NCI-H2081 treated with DMSO at 0.1 percent for 48 hours (cell line): Measurements from ENCODE around the gene CTIF.

ENCODE experiments used
- DNase-seq: peaks from one replicate; lab custom pipeline; 2025; lab: John Stamatoyannopoulos, UW

Gene CTIF

DNA sequence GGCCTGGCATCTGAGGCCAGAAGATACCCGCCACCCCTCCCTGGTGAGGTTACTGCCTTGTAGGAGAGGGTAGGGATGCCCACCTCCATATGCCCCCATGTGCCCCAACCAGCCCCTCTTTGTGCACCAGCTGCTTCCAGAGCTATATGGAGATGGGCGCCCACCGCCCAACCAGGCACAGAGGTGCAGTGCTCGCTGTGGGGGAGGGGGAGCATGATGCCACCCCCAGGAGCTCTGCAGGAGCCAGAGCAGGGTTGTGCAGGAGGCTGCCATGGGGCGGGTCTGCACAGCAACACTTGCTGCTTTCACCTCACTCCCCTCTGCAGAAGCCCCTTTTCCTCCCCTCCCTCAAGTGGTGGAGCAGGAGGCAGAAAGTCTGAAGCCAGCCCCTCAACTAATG lies 237.3 kb downstream of the CTIF start:
- DNase-seq = no peak

DNA sequence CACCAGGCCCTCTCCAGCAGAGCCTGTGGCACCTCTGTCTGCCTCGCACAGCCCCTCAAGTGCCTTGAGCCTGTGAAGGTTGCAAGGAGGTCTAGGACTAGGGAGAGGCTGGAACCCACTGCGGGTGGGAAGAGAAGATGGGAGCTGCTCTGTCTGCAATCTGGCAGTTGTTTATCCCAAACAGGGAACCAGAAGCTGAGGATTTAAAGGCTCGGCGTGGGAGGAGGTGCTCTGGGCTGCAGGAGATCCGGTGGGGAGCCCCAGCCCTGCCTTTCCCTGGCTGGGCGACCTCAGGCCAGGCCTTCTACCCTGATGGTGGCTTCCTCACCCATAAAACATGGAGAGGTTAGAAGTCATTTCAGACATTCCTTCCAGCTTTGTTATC lies 237.8 kb downstream of the CTIF start:
- DNase-seq = no peak

DNA sequence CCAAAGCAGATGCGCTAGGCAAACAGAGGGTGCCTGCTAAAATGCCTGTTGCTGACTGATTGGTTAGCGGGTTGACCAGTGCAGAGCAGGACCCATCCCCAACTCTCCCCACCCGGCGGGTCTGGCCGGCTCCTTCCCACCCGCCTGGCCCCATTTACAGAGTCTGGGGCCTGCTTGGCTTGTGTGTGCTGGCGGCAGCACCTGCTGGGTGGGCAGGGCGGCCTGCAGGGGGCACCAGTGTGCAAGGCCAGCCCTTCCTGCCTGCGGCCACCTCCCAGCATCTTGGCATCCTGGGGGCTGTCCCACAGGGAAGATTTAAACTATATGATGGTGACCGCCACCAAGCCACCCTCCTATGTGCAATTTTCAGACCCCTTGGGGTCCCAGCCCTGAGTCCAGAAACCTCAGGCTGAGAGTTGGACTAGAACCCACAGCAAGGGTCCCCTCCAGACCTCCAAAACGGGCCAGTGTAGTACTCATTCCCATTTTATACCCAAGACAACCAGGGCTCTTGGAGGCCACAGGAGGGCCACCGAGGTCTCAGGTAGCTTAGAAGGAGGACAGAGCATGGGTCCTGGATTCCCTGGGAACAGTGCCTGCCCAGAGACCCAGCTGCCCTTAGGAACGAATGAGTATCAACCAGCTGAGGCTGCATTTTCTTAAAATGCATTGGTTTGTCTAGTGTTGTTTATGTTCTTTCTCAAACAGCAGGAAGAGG lies 238.4 kb downstream of the CTIF start:
- no peak for DNase-seq

DNA sequence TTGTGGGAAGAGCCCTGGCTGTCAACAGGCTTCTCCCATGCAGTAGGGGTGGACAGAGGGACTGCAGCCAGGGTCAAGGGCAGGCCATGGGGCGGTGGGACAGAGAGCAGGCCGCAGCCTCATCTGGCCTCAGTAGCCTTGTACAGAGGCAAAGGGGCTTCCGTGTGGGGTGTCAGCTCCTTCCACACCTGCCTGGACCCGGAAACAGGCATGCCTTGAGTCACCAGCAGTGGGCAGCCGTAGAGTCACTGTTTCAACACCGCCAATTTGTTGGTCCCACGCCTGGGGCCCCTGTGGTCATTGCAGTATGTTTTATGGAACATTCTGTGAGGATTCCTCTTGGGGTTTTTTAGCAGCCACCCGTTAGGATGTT lies 238.9 kb downstream of the CTIF start:
- no peak for DNase-seq

DNA sequence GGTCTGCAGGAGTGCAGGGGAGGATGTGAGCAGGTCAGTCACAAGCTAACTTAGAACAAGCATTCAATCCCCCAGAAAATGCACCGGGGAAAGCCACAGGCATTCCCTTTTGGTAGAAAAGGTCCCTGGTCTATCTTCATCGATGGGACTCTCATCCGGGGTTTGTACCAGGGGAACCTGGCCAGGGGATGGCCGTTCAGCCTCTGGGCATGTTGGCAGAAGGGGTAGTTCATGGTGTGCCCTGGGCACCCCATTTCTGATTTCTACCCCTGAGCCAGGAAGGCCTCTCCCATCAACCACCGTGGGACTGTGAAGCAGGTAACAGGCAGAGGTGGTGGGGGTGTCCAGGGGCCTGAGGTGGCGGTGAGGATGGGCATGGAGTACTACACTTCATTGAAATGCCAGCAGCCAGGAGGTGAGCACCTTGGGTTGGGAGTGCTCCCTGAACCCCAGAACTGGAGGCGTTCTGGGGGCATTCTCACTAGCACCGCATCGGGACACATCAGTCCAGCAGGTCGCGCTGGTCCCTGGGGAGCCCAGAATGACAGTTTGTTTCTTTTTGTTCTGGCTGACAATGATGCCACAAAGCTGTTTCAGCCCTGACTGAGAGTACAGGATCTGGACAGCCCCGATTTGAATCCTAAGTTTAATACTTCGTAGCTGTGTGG lies 239.6 kb downstream of the CTIF start:
- DNase-seq = no peak

DNA sequence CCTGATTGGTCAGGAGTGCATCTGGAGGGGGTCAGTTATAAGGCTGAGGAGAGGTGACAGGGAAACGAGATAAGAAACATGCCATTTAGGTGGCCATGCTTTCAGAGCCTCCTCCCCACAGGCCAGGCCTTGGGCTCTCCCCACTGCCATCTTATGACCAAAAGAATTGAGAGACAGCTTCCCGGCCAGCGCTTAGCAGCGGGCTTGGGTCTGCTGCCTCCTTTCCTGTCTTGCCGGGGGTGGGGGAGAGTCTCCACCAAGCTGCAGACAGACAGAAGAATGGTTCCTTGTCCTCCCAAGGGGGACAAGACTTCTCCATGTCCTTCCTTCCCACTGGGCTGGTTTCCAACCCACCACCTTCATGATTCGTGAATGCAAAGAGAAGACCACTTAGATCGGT lies 240.6 kb downstream of the CTIF start:
- DNase-seq = no peak

DNA sequence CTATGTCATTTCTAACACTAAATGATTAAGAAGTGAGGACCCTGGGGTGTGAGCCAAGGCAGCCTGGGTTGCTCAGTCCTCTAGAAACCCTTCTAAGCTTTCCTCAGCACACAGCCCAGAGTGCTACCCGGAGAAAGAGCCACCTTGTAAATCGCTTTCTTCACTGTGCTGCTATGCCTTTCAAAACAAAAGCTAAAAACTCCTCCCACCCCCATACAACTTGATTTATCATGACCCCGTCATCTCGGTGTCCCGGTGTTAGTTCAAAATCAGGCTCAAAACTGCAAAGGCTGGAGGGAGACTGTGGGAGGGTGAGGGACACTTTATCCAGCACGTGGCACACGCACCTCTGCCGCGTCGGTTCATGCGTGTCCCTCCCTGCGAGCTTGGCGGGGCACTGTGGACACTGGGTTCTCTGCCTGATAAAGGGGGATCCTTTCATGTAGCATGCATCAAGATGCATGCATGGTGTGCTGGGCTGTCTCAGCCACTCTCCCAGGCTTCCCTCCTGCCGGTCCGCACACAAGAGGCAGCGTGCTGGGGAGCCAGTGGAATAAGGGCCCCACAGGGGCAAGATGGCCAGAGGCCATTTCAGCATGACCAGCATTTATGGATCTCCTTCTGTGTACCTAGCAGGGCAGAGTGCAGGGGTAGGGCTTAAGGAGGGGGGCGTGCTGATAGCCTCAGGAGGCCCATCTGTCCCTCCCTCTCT lies 241.5 kb downstream of the CTIF start:
- DNase-seq = no peak

DNA sequence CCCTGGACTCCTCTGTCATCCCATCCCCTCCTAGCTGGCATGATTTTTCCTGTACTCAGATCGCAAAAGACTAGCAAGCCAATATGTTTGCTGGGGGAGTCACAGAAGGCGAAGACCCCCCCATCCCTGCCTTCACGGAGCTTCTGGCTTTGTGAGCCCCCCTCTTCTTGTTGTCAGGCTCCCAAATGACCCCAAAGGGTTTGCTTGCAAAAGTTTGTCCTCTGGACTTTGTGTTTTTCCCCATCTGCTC lies 242.0 kb downstream of the CTIF start:
- DNase-seq = no peak

DNA sequence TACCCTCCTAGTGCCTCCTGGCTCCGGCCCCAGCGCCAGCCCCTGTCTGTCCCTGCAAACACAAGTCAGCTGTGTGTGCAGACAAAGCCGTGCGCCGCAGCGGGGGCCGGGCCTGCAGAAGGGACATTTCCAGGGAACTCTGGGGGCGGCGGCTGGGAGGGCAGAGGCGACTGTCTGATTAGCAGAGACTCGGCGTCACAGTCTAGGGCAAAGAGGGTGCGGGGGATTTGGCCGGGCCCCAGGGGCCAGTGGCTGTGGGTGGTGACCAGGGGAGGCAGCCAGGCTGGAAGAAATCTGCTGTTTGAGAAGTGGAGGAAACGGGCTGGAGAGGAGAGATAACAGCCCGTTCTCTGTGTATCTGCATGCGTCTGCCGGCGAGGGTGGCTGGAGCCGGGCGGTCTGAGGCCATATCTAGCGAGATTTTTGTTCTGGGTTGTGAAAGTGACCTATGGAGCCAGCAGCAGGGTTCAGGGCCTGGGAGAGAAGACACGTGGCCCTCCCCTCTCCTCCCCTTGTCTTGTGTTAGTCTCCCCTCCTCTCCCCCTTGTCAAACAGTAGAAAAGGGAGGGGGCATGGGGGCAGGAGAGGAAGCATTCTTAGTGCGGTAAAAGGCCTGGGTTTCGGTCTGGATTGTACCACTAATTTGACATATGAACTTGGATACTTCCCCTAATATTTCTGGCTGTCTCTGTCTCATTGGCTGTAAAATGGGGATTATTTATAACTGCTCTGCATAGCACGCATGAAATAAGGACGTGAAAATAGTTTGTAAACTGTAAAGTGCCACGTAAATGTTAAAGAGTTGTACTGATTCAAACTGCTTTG lies 242.5 kb downstream of the CTIF start:
- DNase-seq = no peak

DNA sequence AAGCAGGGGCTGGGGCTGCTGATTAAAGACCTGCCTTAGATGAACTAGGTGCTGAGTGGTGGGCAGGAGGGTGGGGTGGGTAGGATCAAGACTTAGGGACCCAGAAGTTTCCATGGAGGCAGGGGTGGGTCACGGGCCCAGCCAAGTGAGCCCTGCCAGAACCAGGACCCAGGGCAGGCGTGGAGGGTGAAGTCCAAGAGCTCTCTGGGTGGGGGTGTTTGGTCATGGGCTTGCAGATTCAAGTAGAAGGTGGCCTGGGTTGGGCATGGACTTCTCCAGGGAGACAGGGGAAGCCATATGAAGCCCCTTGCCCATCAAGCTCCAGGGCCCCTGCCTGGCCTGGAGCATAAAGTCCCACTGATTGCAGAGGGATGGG lies 243.1 kb downstream of the CTIF start:
- DNase-seq = no peak

DNA sequence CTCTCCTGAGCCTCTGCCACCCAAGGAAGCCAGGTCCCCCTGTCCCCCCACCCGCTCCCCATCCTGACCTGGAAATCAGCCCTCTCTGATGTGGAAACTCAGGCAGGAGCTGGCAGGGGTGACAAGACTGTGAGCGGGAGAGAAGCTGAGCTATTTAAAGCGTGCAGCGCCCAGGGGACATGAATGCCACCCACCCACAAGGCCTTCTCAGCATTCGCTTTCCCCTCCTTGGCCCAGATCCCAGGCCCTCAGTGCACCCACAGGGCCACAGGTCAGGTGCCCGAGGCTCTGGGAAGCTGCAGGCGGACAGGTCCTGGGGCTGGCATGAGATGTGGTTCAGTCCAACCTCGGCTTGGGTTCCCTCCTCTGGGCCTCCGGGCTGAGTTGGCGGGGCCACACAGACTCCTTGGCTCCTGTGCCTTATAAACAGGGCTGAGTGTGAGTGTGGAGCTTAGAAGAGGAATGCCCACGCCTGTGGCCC lies 243.6 kb downstream of the CTIF start:
- no peak for DNase-seq

DNA sequence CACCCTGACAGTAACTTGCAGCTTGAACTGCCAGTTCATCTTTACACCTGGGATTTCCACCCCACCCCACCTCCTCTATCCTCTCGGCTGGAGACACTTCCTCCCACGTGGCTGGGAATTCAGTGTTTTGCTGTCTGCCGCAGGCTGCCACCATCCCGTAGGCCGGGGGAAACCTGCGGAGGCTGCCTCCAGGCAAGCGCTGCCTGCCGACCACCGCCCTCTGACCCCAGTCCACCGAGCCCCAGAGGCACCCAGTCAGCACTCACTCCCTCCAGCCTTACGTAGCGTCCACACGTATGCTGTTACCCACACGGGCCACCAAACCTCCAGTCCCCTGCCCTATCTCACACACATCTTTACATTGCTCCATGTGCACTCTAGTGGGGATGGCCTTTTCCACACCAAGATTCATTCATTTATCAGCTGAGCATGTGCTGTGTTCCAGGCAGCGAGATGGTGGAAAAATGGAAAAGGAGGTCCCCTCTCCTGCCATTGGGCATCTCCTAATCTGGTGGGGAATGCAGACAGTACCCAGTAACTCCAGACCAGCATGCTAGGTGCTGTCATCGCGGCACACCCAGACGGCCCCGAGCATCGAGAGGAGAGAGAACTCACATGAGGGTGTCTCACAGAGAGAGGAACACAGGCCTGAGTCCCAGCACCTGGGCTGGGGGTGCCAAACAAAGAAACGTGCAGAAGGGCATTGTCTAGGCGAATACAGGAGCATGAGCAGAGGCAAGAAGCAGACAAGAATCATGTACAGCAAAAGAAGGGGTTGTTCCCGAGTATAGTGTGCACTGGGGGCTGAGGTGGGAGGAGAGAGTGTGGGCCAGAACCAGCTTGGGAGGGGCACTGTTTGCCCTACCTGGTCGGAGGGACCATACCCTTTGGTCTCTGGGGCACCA lies 245.0 kb downstream of the CTIF start:
- no peak for DNase-seq

DNA sequence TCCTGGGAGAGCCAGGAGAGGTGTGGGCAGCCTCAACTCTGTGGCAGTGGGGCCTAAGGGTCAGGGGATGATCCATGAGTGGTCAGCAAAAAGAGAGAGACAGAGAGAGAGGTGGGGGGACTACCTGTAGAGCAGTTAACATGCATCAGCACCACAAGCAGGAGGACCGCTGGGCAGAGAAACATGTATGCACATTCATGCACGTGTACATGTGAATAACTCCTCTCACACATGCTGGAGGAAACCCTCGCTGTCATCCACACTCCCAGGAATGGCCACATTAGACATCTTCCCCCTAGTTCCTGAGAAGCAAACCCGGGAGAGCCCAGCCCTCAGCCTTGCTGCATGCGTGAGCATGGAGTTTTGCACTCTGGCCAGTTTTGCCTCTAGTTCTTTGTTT lies 245.8 kb downstream of the CTIF start:
- no peak for DNase-seq

DNA sequence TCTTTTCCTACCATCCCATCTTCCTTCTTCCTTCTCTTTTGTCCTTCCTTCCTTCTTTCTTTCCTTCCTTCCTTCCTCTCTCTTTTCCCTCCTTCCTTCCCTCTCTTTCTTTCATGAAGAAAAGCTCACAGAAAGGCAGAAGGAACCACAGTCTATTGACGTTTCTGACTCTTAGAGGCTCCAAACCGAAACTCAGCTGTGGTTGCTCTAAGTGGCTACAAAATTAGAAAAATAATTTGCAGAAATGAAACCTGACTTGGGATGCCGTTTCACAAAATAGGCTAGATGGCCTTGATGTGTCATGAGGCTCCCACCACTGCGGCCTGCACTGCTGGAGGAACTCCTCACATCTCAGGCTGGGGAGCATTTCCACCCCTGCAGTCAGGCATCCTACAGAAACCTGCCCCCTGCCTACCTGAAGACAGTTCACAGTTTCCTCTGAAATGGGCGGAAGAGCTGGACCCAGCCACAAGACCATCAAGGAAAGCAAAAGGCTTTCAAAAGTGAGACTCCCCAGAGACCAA lies 246.3 kb downstream of the CTIF start:
- no peak for DNase-seq

DNA sequence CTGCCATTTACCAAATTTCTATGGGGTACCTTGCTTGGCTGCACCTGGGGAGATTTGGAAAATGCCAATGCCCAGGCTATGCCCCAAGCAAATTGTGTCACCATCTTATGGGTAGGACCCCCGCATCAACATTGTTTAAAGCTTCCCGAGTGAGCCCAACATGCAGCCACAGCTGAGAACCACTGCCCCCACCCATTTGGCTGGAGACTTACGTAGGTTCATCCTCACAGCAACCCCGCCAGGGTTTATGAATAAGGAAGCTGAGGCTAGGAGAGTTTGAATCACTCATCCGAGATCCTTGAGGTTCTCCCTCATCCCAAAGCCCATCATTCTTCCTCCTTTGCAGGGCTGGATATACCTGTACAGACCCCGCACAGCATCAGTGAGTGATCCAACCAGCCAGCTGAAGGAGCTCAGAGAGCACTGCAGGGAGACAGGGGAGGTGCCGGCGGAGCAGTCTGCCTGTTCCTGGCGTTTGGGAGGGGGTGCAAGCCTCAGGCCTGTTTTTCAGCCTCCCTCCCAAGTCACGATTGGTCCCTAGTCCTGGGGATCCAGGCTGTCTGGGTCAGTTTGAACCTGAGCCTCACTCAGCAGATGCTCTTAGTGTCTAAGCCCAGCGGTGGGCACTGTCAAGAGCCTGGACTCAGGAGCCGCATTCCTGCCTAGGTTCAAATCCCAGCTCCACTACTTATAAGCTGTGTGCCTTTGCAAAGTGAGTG lies 247.1 kb downstream of the CTIF start:
- no peak for DNase-seq

DNA sequence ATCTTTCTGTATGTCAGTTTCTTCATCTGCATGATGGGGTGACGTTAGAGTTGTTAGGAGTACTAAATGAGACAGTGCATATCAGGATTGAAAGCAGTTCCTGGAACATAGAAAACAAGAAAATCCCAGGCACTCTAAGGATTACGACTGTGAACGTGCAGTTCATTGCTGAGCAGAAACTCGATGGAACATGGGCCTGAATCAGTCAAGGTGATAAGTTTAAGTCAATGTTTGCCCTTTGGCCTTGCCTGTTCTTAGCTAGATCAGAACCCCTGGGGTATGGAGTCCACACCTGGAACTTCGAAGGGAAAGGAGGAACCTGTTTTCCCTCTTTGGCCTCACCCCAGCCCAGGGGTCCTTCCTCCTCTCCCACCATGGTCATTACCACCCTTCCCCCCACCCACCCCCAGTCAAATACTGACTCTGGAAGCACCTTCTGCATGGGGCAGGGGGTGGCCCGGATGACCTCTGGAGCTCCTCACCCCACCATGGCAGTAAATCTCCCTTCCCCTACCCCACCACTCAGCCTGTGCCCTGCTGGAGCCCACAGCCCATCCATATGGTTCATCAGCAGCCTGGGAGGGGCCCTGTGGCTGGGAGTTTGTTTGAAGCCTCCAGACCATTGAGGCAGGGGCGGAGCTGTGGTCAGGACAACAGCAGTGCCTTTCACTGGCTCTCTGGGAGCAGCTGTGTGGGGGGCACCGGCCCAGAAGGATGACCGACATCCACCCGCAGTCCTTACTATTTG lies 247.8 kb downstream of the CTIF start:
- DNase-seq = no peak

DNA sequence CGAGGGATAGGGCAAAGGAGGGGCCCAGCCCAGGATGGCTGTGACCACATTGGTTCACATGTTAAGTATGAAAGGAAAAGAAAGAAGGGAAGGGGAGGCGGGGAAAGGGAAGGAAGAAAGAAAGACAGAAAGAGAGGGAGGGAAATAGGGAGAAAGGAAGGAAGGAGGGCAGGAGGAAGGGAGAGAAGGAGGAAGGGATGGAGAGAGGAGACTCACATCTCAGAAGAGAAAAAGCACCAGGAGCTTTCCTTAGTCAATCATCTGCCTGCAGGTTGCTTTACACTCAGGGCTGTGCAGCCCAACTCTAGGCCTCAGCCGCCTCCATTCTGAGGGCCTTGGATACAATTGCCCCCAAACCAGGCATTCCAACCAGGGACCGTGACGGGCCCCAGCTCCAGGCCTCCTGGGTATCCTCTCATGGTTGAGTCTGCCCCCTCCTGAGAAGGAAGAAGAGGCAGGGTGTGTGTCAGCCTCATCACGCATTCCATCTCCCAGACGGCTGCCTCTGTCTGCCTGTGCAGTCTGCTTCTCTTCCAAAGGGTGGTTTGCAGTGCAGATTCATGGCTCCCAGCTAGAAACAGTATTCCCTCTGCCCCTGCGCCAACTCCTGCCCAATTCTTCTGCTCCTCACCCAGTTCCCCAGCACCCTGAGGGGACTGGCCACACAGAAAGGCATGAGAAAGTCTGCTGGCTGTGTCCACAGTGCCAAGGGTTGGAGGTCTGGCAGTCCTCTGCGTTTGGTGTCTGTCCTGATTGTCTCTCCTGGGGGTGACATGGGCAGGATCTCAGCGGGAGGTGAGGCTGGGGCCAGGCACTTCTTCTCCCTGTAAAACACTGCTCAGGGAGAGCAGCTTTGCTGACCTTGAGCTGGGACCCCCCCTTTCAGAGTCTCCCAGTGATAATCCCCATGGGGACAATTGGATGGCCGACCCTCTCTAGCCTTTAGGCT lies 248.6 kb downstream of the CTIF start:
- no peak for DNase-seq

DNA sequence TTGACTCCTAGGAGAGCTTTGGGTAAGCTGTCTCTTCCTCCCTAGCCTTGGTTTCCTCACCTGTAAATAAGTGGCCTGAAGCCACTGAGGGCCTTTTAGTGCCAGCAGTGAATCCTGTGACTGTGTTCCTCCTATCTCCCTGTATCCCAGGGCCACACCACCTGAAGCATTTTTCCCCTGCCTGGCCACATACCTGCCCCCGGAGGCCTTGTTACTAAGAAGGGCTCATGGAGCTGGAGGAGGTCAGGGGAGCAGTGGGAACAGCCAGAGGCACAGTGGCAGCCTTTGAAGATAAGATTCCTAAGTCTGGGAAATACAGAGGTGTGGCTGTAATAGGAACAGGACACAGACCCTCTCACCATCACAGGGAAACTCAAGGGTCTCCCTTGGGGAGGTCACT lies 249.5 kb downstream of the CTIF start:
- DNase-seq = no peak

DNA sequence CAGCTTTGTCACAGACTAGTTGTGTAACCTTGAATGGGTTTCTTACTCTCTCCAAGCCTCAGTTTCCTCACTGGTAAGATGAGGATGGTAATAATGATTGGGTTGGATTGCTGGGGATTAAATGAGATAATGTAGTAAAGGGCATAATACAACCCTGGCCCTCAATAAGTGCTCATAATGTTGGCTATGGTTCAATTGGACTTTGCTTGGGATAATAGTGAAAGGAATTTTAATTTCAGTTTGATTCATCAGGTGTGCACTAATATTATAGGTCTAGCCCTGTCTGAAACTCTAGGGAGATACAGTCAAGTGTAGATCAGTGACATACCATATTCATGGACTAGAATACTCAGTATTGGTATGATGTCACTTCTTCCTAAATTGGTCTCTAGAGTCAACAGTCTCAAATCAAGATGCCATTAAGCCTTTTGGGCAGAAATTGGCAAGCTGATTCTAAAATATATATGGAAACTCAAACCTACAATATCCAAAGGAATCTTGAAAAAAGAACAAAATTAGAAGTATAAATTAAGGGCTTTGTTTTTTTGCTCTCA lies 250.5 kb downstream of the CTIF start:
- no peak for DNase-seq
